SW480 (cell line): ENCODE data around the gene EHD3.

Experiments used
- DNase-seq: peaks from one replicate; pipeline ENCODE4 v3.0.0-alpha.2; 2016; ENCODE audit warnings: low spot score

Gene EHD3

GRCh38 chr2:31213601-31214443, 20.1 kb upstream of the EHD3 start:
- no peak for DNase-seq

- no peak for DNase-seq
These were observed 19.5 kb upstream of the EHD3 start for GRCh38 chr2:31214444-31214915.

GRCh38 chr2:31216734-31217133, 17.2 kb upstream of the EHD3 start:
- DNase-seq = no peak

GRCh38 chr2:31217465-31218200, 16.3 kb upstream of the EHD3 start, which contains the start of gene CAPN14:
CAPN14 (minus strand) TSS chr2:31217515; CDS start chr2:31205447, 12,068 bp downstream.
- DNase-seq = no peak

- DNase-seq = no peak
These were observed 14.6 kb upstream of the EHD3 start for GRCh38 chr2:31219131-31219969.

GRCh38 chr2:31221544-31221943, 12.4 kb upstream of the EHD3 start:
- DNase-seq = no peak

- DNase-seq = no peak
These were observed 11.9 kb upstream of the EHD3 start for GRCh38 chr2:31222071-31222470.

GRCh38 chr2:31223026-31223425, 10.9 kb upstream of the EHD3 start:
- no peak for DNase-seq

GRCh38 chr2:31223749-31224148, 10.2 kb upstream of the EHD3 start:
- no peak for DNase-seq

GRCh38 chr2:31226266-31226665, 7.7 kb upstream of the EHD3 start:
- no peak for DNase-seq

GRCh38 chr2:31227110-31227509, 6.8 kb upstream of the EHD3 start:
- no peak for DNase-seq

- DNase-seq = no peak
These were observed 6.2 kb upstream of the EHD3 start for GRCh38 chr2:31227711-31228125.

- DNase-seq = no peak
These were observed 5.2 kb upstream of the EHD3 start for GRCh38 chr2:31228717-31229116.

- no peak for DNase-seq
These were observed 3.2 kb upstream of the EHD3 start for GRCh38 chr2:31230751-31231150.

GRCh38 chr2:31231571-31232302, 2.2 kb upstream of the EHD3 start:
- DNase-seq = no peak

GRCh38 chr2:31232586-31232985, 1.4 kb upstream of the EHD3 start:
- DNase-seq = no peak

GRCh38 chr2:31233231-31233630, 721 bp upstream of the EHD3 start:
- DNase-seq = no peak

GRCh38 chr2:31234683-31235503, 941 bp downstream of the EHD3 start:
- no peak for DNase-seq

GRCh38 chr2:31235504-31235902, 1.6 kb downstream of the EHD3 start:
- no peak for DNase-seq

- no peak for DNase-seq
These were observed 2.7 kb downstream of the EHD3 start for GRCh38 chr2:31236433-31237205.
